Measurements from ENCODE around the gene DOK4.
"Not testable (repeated sequence)": the region's sequence is repeated elsewhere in the genome, so short reads cannot be mapped to it uniquely, and the experiment has no call there.

The DOK4 gene

DNA sequence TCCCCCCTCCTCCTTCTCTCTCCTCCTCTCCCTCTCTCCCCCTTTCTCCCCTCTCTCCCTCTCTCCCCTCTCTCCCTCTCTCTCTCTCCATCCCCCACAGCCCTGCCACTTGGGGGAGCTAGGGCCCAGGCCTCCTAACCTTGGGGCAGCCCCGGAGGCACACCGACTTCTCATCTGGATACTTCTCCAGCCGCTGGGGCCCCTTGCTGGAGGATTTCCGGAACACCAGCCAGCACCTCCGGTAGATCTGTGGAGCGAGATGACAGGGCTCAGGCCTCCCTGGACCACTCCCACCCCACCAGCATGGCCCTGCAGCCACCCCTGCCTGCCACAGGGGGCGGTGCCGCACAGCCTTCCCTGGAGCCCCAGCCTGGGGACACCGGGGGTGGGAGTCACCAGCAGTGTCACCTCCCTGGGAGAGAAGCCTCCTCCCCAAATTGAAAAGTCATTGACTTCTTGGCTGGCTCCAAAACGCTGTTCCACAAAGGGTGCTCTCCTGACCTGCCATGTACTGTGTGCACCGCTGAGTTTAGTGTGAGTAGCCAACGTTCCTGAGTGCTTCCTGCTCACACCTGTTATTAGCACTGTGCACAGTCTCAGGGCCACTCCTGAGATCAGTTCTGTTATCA lies 10.5 kb downstream of the DOK4 start:
- DNase-seq = peak; percentile 95

DNA sequence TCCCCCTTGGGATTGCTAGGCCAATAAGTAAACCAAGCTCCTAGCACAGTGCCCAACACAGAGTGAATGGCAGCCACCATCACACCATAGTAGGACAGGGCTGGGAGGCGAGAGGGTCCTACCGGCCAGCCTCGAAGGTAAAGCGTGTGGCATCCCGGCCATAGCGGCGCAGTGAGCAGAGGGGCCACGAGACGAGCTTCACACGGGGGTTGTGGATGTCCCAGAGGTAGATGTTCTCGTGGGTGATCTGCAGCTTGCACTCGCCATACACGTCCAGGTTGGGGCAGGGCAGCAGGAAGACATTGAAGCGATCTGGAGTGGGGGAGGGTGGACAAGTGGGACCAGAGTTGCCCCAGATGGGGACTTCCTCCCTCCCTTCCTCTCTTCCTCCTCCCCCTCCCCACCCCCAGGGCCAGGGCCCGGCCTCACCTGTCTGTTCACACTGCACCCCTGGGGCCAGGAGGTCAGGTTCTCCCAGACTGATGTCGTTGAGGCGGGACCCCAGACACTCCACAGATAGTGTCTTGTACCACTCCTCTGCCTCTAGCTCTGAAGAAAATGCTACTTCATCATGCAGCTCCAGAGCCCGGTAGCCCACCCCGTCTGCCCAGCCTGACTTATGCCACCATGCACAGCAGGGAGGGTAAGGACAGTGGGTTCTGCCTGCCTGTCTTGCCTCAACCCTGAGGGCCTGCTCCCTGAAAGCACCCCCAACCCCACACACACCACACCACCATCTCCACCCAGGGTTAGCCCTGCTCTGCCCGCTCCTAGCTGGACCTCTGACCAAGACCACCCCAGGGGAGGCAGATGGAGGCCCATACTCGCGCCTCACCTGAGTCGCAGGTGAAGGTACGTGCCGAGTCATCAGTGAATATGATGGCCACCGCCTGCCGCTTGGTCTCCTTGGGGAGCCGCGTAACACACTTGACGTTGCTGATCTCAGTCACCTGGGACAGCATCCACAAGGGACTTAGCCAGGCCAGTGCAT lies 11.3 kb downstream of the DOK4 start:
- no peak for DNase-seq

DNA sequence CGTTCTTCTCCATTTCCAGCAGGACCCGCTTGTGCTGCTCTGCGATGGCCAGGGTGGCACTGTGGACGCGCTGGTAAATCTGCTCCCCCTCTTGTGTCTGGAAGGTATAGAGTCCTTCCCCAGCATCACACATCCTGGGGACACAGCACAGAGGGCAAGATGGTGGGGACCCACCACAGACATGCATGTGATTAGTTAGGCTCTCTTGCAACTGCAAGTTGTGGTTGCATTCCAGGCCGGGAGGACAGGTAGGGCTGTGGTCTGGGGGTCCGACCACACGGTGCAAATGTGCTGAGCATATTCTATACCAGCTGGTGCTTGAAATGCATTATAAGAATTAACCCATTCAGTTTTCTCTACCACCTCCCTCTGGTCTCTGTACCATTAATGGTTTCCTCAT lies 12.4 kb downstream of the DOK4 start:
- DNase-seq = no peak

DNA sequence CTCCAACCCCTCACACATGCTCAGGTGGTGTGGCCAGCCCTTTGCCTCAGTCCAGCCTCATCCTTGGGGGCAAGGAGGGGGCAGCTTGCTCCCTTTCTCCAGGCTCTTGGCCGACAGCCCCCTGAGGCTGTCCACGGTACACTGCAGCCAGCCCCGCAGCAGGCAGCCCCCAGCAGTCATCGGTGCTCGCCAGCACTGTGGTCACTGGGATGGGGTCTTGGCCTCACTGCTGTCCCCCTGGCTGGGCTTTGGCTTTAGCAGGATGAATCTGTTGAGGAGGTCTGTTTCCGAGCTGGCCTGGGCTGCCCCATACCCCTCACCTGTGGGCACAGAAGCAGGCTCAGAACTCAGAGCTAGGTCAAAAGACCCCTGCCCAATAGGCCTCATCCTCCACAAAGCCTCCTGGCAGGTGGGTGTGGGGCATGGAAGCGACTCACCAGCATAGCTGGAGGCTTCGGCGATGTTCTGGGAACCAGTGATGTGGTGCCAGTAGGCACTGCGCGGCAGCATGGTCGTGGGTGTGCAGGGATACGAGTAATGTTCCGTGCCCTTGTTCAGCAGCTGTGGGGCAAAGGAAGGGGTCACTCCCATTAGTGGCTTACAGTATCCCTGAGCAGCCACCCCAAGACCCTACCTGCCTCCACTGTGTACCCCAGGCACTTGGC lies 13.0 kb downstream of the DOK4 start:
- no peak for DNase-seq

DNA sequence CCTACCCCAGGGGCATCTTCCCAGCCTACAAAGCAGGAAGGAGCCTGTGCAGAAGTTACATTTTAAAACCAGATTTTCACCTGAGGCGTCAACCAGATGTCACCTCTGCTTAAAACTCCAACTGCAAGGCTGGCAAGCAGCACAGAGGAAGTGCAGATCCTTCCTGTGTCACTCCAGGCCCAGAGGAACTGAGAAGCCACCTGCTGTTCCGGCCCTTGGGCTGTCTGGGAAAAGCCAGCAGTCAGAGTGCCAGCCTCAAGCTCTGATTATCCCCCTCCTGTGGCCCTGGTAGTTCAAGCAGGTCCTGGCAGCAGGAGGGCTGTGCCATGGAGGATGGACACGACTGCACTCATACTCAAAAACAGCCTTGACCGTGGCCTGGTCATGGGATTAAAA lies 13.6 kb downstream of the DOK4 start:
- no peak for DNase-seq

DNA sequence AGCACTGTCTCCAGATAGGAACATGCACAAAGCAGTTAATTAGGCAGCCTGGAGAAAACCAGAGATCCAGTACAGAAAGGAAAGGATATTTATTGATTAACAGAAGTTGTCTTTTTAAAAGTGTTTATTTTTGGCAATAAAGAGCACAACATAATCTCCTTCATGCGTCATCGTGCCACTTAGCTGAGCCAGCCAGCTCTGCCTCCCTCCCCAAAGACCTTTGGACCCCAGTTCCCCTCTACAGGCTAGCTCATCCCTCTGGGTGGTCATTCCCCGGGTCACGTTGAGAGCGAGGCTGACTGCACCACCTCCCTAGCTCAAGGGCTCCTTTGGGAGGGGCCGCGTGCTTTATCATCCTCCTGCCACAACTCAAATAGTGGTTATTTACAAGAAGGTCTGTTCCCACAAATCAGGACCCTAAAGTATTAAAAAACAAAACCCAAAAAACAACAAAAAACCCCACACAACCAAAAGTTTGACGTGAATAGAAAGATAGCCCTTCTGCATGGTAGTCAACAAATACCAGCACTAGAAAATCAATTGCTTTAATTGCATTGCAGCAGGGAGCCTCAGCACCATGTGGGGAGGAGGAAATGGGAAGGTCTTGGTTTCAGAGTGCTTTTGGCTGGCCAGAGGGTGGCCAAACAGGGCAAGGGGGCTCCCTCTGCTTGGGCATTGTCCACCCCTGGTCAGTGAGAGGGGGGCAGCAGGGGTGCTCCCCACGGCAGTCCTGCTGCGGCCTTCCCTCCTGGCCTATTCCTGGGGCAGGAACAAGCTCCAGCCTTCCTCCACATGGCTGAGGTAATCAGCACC lies 14.2 kb downstream of the DOK4 start:
- no peak for DNase-seq

DNA sequence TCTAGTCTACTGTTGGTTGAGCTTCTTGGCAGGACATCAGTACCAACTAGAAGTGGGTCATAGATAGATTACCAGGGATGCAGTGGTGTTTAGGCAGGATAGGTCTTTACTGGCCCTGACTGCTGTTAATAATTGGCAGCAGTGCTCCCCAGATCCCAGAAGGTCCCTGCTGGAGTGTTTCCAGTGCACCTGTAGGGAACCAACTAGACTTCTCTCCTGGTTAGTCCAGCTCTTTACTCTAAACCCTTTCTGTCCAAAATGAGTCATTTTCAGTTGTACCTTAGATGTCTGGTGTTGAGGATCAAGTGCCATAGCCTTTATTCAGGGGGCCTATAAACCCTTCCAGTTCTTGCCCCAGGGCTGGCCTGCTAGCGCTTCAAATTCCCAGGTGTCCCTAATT lies 15.1 kb downstream of the DOK4 start:
- no peak for DNase-seq

DNA sequence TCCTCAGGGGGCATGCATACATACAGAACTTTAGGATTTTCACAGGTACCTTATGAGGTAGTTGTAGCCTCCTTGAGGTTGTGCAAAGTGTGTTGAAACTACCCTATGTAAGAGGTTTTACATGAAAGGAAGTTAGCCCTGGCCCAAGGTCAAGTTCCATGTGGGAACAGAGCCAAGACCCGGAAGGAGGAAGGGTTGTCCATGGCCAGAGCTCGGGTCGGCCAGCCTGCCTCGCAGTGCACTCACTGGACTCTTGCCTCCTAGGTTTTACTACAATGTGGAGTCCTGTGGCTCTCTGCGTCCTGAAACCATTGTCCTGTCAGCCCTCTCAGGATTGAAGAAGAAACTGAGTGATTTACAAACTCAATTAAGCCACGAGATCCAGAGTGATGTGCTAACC lies 15.6 kb downstream of the DOK4 start:
- DNase-seq = no peak

DNA sequence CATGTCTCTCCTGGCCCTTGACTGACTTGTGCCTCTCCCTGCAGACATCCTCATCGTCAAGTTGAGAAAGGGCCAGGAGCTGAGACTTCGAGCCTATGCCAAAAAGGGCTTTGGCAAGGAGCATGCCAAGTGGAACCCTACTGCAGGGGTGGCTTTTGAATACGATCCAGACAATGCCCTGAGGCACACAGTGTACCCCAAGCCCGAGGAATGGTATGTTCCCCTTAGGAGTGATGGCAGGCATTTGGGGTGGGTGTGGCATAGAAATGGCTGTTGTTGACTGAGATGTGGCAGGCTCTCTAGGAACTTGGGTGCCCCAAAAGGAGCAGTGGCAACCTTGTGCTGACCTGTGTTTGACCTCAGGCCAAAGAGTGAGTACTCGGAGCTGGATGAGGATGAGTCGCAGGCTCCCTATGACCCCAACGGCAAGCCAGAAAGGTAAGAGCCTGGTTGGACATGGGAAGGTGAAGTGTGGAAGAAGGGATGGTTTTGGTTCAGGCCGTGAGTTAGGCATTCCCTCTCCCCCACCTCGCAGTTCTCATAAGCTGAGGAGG lies 16.3 kb downstream of the DOK4 start:
- DNase-seq = no peak

DNA sequence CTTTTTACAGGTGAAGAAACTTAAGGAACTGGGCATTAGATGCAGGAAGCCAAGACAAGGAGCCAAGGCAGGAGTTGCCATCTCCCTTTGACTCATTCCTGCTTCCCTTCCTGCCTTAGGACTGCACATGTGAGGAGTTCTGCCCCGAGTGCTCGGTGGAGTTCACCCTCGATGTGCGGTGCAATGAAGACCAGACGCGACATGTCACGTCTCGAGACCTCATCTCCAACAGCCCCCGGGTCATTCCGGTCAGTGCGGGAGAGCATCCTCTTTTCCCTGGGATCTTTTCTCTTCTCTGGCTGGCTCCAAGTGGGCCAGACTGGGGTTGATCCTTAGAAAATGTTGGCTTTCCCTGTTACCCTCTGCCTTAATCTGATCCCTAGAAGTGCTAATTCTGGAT lies 17.2 kb downstream of the DOK4 start:
- DNase-seq = no peak

DNA sequence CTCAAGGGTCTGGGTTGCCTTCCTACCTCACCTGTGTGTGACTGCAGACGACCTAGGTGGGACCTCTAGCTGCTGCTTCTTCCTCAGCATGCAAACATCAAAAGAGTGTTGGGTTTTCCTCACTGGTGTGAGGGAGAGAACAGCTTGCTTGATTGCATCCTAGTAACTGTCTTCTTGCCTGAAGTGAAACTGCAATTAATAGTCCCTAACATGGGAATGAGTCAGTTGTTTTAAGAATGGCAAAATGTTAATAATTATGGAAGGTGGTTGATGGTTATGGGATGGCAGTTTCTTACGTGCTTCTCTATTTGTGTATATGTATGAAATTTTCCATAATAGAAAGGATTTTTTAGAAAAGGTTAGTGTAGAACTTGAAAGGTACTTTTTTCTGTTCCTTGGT lies 17.9 kb downstream of the DOK4 start:
- DNase-seq = no peak

DNA sequence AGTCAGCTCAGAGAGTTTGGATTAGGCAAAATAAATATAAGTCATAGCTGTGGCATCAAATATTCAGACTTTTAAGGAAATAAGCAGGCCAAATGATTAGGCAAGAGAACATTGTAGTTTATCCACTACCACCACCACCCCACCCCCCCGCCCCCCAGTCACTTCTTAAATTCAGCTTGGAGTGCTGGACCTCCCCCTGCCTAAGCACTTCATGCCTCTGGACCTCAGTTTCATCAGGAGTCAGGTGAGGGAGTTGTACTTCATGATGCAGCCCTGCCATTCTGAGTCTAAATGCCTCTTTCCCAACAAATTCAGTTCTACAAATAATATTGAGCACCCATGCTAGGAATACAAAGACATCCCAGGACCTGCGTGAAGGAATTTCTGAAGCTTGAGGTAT lies 21.8 kb downstream of the DOK4 start:
- no peak for DNase-seq

DNA sequence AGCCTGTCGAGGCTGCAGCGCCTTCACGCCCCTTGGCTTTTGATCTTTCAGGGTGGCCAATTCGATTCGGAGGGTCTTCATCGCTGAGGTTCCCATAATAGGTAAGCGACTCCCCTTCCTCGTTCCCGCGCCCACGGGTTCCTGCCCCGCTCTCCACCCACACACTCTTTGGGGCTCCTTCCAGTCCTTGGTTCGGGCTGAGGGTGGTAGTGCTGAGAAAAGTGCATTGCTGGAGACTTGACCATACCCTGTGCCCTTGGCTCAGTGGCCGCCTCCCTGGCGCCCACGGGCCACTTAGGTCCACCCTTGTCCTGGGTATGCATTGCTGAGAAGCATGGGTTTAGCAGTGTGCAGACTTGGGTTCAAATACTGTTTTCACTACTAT lies 23.3 kb downstream of the DOK4 start:
- no peak for DNase-seq

DNA sequence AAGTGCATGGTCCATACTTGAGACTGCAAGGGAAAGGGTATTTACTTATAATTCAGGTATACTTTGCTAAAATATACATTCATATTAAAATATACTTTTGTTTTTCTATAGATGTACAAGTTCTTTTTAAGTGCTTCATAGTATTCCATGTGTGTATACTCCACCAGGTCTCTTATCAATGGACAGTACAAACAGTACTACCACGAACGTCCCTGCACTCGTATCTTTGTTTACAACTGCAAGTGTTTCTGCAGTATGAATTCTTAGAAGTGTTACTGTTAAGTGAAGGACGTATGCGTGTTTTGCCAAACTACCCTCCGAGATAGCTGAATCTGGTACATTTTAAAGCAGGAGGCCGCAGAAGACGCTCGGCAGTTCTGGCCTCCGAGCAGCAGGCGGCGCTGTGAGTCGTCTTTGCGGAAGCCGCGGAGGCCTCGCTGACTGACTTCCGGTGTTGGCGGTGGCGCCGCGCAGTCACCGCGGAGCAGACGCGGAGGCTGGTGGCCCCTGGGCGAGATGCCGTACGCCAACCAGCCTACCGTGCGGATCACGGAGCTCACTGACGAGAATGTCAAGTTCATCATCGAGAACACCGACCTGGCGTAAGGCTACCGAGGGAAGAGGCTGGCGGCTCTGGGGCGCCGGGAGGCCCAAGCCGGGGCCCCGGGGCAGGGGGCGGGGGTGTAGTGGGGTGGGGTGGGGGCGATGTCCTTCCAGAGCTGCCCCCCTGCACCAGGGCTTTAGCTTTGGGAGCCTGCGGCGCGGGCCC lies 23.9 kb downstream of the DOK4 start, which contains the start of gene POLR2C:
Gene POLR2C (plus strand): TSS at position 471 of the 769 bp plus-strand sequence. CDS start 46 bp downstream, at position 517.
- peak; percentile 94 for DNase-seq

DNA sequence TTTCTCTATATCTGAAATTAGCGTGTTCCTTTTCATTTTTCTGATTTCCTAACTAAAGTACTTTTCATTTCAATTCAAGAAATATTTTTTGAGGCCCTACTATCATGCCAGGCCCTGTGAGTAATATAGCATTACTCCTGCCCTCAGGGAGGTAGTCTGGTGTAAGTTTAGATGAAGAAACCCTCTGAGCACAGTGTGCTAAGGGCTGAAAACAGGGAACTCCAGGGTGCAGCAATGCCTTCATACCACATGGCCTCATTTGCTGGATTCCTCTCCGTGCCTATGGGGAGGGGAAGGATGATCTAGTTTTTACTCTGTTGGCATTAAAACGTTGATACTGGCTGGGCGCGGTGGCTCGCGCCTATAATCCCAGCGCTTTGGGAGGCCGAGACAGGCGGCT lies 34.3 kb downstream of the DOK4 start:
- DNase-seq = no peak

DNA sequence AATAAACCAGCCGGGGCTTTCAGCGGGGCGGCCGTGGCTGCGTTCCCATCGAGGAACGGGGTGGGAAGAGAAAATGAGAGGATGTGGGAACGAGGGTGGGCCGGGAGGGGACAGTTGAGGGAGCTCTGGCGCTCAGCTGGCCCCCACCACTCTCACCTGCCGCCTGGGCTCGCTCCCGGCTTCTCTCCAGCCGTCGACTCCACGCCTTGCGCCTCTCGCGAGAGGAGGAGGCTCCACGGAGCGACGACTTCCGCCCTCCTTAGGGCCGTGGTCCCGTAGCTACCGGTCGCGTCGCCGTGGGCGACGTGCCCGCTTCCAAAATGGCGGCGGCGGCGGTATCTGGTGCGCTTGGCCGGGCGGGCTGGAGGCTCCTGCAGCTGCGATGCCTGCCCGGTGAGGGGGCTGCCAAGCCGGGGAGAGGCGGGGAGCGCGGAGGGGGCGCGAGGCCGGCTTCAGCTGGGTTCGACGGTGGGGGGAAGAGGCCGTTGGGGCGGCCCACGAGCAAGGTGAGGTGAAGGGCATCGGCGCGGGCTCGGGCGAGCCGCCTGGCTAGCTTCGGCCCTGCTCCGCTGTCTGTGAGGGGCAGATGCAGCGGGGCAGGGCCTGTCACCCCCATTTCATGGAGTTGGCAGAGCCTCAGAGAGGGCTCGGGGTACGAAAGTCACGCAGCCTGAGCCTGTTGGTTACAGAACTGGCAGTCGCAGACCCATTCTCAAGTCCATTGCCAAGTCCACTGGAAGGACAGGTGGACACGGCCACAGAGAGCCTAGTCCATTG lies 38.9 kb downstream of the DOK4 start, which contains the start of the genes CIAPIN1 and COQ9:
Gene CIAPIN1 (minus strand): TSS at position 200 of the 777 bp plus-strand sequence. CDS start 6,457 bp downstream, outside the sequence.
Gene COQ9 (plus strand): TSS at position 294 of the 777 bp plus-strand sequence. CDS start 27 bp downstream, at position 321.
- DNase-seq = peak; percentile 97

DNA sequence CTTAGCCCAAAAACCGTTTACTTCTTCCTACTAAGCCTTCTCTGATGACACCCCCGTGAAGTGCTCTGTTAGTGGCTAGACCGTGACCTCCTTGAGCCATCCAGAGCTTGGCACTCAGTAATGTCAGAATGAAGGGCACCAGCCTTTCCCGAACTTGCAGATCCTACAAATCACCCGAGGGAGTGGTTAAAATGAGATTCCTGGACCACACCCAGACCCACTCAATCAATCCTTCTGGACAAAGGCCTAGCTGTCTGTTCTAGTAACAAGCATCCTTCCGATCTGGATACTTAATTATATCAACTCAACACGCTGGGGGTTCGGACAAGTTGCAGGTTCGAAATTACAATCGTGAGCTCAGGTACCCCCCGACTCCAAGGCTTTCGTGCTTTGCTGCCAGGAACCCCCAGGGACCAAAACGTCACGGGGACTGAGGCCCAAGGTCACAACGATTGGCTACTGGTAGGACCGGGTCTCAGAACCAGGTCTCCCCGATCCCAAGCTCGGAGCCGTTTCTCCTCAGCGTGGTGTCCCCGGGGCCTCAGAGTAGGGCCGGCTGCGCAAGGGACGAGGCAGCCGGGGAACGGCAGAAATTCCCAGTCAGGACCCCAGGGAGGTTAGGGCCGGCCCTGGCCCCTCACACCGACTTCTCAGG lies 39.6 kb downstream of the DOK4 start:
- DNase-seq = peak; percentile 38

DNA sequence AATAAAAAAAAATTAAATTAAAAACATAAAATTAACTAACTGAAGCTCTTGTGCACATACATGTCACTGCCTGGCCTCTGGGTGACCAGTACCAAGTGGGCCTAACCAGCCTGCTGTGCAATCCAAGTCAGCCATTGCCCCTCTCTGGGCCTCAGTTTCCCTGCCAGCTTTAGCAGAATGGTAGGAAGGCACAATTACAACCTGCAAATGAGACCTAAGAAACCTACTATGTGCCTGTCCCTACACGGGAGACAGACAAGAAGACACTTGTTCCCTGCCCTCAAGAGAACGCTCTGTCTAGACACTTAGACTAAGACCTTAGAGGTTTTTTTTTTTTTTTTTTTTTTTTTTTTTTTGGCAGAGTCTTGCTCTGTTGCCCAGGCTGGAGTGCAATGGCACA lies 40.8 kb downstream of the DOK4 start:
- no peak for DNase-seq

DNA sequence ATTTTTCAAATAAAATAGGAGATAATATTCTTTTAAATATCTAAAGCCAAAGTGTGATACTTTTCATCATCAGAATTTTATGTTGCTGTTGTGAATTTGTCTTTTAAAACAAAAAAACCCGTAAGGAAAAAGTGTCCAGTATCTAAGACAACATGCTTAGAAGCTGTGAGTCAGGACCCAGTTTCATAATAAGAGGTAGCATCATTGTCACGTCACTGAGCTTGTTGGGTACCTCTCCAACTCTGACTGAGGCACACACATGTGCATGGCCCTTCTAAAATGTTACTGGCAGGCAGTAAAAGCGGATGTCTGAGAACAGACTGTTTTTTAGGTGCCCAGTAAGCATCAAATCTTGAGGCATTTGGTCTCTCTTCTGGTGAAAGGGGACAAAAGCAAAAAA lies 41.6 kb downstream of the DOK4 start:
- peak; percentile 25 for DNase-seq

DNA sequence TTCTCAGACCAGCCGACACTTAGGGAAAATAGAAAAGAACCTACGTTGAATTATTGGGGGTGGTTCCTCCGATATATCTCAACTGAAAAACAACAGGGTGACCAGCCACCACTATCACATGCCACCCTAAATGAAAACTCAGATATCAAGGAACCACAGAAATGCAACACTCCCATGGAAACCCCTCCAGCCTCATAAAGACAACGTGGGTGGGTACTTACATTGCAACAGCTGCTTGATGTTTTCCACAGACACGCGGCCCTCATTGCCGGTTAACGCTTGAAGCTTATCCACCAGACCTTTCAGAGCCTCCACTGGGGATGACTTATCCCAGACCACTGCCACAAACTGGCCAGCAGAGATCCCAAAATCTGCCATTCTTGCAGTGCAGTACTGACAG lies 45.7 kb downstream of the DOK4 start:
- DNase-seq = not testable (repeated sequence)

Data from activated CD4-positive, alpha-beta T cell treated with anti-CD3 and anti-CD28 coated beads, Interleukin-10, Interleukin-2, amounts not matched to agents 100 ng/mL and 50 ng/mL, durations not matched to agents 16 hours and 8 hours (primary cell).